HL-60 (cell line): Measurements from ENCODE around the gene FAF1.
"Not testable (repeated sequence)": the region's sequence is repeated elsewhere in the genome, so short reads cannot be mapped to it uniquely, and the experiment has no call there.

Source experiments
- DNase-seq, 2 experiments: peaks; one replicate each; pipeline ENCODE4 v3.0.0-alpha.2; 2010 to 2020; ENCODE audit warnings: low read depth in 1 of 2, low spot score in 1 of 2
- H3K27ac ChIP-seq: fragments of 250-450 bp; sonication (Bioruptor Pico); replicated peaks from 2 replicates; pipeline ENCODE4 v1.5.1; 2020; ENCODE audit warnings: mild to moderate bottlenecking, moderate library complexity
- H3K27me3 ChIP-seq: fragments of 250-450 bp; sonication (Bioruptor Pico); 2 replicates; pipeline ENCODE4 v1.5.1; 2021; ENCODE audit warnings: mild to moderate bottlenecking, moderate library complexity; ENCODE audit not compliant: insufficient read depth, poor library complexity, severe bottlenecking
- H3K4me3 ChIP-seq: replicated peaks from 2 replicates; pipeline ENCODE4 v1.5.1; 2011; ENCODE audit warnings: mild to moderate bottlenecking, control low read depth, low read length; ENCODE audit not compliant: insufficient read depth
- CTCF ChIP-seq: IDR thresholded peaks from one replicate; pipeline ENCODE4 v1.5.1; 2011; ENCODE audit warnings: low read length, control low read depth, inconsistent platforms; ENCODE audit not compliant: insufficient read depth
- GABPA ChIP-seq: IDR thresholded peaks from 2 replicates; pipeline ENCODE4 v1.6.1; 2012; ENCODE audit warnings: low read depth
- POLR2AphosphoS5 ChIP-seq: IDR thresholded peaks from 2 replicates; pipeline ENCODE4 v1.6.1; 2012; ENCODE audit warnings: low read depth
- SPI1 ChIP-seq: IDR thresholded peaks from 2 replicates; pipeline ENCODE4 v1.6.1; 2012; ENCODE audit warnings: low read depth, mild to moderate bottlenecking, borderline replicate concordance
- long read RNA-seq: library from polyadenylated mRNA; unstranded; transcript quantifications from one replicate; pipeline ENCODE4 v2.0.0, GENCODE V29; 2020
- TF ChIP-seq, protein P1 (sequence below): IDR thresholded peaks from 2 replicates; pipeline ENCODE4 v1.6.1; 2012; ENCODE audit warnings: low read depth; ENCODE audit not compliant: insufficient replicate concordance

The FAF1 gene
- long read RNA-seq, full-length matches to known transcripts, result 83 of 118 reads
- long read RNA-seq, partial matches to known transcripts, result 15 of 118 reads
- long read RNA-seq, other reads (novel, unspliced or antisense), result 20 of 118 reads

GRCh38 chr1:50959913-50960844 lies at the start of gene FAF1:
Gene FAF1 (minus strand): TSS chr1:50960267. CDS start chr1:50959811, 456 bp downstream.
- DNase-seq, result peak; percentile 98
- TF ChIP-seq CTCF (no peak), SPI1 (peak; percentile 80), GABPA (no peak; the same call in 1 of the 2 replicates), POLR2AphosphoS5 (peak; percentile 95)
- TF ChIP-seq, protein P1, sequence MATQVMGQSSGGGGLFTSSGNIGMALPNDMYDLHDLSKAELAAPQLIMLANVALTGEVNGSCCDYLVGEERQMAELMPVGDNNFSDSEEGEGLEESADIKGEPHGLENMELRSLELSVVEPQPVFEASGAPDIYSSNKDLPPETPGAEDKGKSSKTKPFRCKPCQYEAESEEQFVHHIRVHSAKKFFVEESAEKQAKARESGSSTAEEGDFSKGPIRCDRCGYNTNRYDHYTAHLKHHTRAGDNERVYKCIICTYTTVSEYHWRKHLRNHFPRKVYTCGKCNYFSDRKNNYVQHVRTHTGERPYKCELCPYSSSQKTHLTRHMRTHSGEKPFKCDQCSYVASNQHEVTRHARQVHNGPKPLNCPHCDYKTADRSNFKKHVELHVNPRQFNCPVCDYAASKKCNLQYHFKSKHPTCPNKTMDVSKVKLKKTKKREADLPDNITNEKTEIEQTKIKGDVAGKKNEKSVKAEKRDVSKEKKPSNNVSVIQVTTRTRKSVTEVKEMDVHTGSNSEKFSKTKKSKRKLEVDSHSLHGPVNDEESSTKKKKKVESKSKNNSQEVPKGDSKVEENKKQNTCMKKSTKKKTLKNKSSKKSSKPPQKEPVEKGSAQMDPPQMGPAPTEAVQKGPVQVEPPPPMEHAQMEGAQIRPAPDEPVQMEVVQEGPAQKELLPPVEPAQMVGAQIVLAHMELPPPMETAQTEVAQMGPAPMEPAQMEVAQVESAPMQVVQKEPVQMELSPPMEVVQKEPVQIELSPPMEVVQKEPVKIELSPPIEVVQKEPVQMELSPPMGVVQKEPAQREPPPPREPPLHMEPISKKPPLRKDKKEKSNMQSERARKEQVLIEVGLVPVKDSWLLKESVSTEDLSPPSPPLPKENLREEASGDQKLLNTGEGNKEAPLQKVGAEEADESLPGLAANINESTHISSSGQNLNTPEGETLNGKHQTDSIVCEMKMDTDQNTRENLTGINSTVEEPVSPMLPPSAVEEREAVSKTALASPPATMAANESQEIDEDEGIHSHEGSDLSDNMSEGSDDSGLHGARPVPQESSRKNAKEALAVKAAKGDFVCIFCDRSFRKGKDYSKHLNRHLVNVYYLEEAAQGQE, result peak; percentile 35
- no peaks in the 10 kb centered on the region for H3K27me3 ChIP-seq
- H3K4me3 ChIP-seq, result peak within 1 kb of the TSS; percentile 88
- H3K27ac ChIP-seq, result peak within 1 kb of the TSS; percentile 74

- Histone ChIP-seq H3K4me3 (no peak overlapping the region), H3K27me3 (no peaks in the 10 kb centered on the region), H3K27ac (no peak overlapping the region)
- TF ChIP-seq, protein P1, result no peak
- TF ChIP-seq CTCF (no peak), SPI1 (no peak), POLR2AphosphoS5 (no peak), GABPA (no peak)
- no peak for DNase-seq
Measured at GRCh38 chr1:51009381-51009780, 49.3 kb upstream of the FAF1 start.

- DNase-seq, H3K4me3 ChIP-seq, H3K27ac ChIP-seq, H3K27me3 ChIP-seq: not testable (repeated sequence)
Measured at GRCh38 chr1:51005549-51005948, 45.5 kb upstream of the FAF1 start.

GRCh38 chr1:51002516-51002915 lies 42.4 kb upstream of the FAF1 start:
- no peak overlapping the region for H3K27ac ChIP-seq
- no peak for DNase-seq
- no peaks in the 10 kb centered on the region for H3K27me3 ChIP-seq
- no peak overlapping the region for H3K4me3 ChIP-seq
- TF ChIP-seq CTCF (no peak), GABPA (no peak), SPI1 (no peak), POLR2AphosphoS5 (no peak)
- TF ChIP-seq, protein P1, result no peak
